Measurements from ENCODE around the gene EFCAB14.
"Not testable (repeated sequence)": the region's sequence is repeated elsewhere in the genome, so short reads cannot be mapped to it uniquely, and the experiment has no call there.

DNA sequence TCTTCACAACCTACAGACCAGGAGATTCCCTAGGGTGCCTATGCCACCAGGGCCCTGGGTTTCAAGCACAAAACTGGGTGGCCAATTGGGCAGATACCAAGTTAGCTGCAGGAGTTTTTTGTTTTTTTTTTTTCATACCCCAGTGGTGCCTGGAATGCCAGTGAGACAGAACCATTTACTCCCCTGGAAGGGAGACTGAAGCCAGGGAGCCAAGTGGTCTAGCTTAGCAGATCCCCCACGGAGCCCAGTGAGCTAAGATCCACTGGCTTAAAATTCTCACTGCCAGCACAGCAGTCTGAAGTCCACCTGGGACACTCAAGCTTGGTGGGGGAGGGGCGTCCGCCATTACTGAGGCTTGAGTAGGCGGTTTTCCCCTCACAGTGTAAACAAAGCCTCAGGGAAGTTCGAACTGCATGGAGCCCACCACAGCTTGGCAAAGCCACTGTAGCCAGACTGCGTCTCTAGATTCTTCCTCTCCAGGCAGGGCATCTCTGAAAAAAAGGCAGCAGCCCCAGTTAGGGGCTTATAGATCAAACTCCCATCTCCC lies 9.5 kb upstream of the EFCAB14 start:
- TF ChIP-seq POLR2A (IDR thresholded peaks at IDR 0.05) = not testable (repeated sequence)
- TF ChIP-seq, protein P1, sequence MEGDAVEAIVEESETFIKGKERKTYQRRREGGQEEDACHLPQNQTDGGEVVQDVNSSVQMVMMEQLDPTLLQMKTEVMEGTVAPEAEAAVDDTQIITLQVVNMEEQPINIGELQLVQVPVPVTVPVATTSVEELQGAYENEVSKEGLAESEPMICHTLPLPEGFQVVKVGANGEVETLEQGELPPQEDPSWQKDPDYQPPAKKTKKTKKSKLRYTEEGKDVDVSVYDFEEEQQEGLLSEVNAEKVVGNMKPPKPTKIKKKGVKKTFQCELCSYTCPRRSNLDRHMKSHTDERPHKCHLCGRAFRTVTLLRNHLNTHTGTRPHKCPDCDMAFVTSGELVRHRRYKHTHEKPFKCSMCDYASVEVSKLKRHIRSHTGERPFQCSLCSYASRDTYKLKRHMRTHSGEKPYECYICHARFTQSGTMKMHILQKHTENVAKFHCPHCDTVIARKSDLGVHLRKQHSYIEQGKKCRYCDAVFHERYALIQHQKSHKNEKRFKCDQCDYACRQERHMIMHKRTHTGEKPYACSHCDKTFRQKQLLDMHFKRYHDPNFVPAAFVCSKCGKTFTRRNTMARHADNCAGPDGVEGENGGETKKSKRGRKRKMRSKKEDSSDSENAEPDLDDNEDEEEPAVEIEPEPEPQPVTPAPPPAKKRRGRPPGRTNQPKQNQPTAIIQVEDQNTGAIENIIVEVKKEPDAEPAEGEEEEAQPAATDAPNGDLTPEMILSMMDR (IDR thresholded peaks at IDR 0.05) = not testable (repeated sequence)

Data from thyroid gland (tissue), 4 donors.